T-helper 17 cell (primary cell): ENCODE results near the gene PKN1. TPM values are rescaled to one million over a fixed set of nuclear protein-coding genes. Genes with fewer than 3 reads are reported as not detected.
"Not testable (repeated sequence)": the region's sequence is repeated elsewhere in the genome, so short reads cannot be mapped to it uniquely, and the experiment has no call there.

Experiments used
- ATAC-seq: fragments of 150-1000 bp; cut with Tn5 transposase; 2 replicates; pipeline ENCODE4 v1.10.0; 2021; ENCODE audit warnings: mild to moderate bottlenecking, moderate library complexity
- DNase-seq, 3 donors: peaks; one replicate each; pipeline versions ENCODE4 v3.0.0 to v3.0.0-alpha.2; 2020 to 2021
- H3K9me3 ChIP-seq: one replicate; pipeline ENCODE4 v1.7.0; 2013; ENCODE audit warnings: low read length, mild to moderate bottlenecking; ENCODE audit not compliant: control insufficient read depth, poor library complexity, severe bottlenecking
- H3K27ac Mint-ChIP-seq: one replicate; pipeline ENCODE4 v1.8.0; 2022; ENCODE audit warnings: mild to moderate bottlenecking, moderate library complexity, mixed read lengths
- H3K27me3 Mint-ChIP-seq: one replicate; pipeline ENCODE4 v1.8.0; 2022; ENCODE audit warnings: mixed read lengths
- H3K36me3 Mint-ChIP-seq: one replicate; pipeline ENCODE4 v1.8.0; 2022; ENCODE audit warnings: low read depth, mixed read lengths
- H3K4me1 Mint-ChIP-seq: one replicate; pipeline ENCODE4 v1.8.0; 2022; ENCODE audit warnings: mild to moderate bottlenecking, mixed read lengths
- H3K4me3 Mint-ChIP-seq: one replicate; pipeline ENCODE4 v1.8.0; 2022; ENCODE audit warnings: mild to moderate bottlenecking, moderate library complexity, mixed read lengths
- total RNA-seq, 4 donors: library from RNA in 2 of 4; stranded (reverse) in 2 of 4; gene quantifications; one replicate each; pipeline ENCODE4 v1.2.3 and lab custom pipeline; 2022 to 2026

The PKN1 gene
- total RNA-seq, 2 donors from 2014 or later: 163 to 202 TPM

DNA sequence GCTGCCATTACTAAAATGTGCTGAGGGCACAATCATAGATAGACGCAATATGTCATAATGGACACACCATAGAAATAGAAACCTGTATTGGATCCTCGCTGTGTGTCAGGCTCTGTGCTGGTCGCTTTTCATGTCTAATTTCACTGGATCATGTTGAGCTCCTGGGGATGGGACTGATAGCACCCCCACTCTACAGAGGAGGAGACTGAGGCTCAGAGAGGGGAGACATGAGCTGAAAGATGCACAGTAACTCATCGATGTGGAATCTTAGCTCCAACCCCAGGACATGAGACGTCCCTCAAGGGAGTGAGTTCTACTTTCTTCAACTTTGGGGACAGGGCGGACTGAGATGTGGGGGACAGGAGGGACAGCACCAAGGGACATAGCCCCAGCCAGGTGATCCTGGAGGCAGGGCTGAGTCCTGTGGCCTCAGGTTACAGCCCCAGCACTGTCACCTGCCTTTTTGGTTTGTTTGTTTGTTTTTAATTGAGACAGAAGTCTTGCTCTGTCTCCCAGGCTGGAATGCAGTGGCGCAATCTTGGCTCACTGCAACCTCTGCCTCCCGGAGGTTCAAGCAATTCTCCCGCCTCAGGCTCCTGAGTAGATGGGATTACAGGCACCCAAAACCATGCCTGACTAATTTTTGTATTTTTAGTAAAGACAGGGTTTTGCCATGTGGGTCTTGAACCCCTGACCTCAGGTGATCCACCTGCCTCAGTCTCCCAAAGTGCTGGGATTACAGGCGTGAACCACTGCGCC is 69.4 kb downstream of the PKN1 start:
- no peaks in the 10 kb centered on the region for H3K36me3 Mint-ChIP-seq
- H3K4me3 Mint-ChIP-seq: no peak overlapping the region
- ATAC-seq (no peak), DNase-seq (no peak)
- H3K9me3 ChIP-seq: no peaks in the 10 kb centered on the region
- no peaks in the 10 kb centered on the region for H3K27me3 Mint-ChIP-seq
- H3K27ac Mint-ChIP-seq: peak overlapping the region; percentile 76
- H3K4me1 Mint-ChIP-seq: peaks cover 30% of the 10 kb centered on the region

DNA sequence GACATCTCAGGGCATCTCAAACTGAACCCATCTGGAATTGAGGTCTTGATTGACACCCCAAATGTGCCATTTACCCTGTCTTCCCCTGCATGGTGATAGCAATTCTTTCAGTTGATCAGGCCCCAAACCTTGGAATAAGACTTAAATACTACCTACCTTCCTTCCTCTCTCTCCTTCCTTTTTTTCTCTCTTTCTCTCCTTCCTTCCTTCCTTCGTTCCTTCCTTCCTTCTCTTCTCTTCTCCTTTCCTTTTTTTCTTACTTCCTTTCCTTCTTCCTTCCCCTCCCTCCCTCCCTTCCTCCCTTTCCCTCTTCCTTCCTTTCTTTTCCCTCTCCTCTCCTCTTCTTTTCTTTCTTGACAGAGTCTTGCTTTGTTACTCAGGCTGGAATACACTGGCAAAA is 70.2 kb downstream of the PKN1 start:
- H3K27ac Mint-ChIP-seq: peak overlapping the region; percentile 76
- H3K4me1 Mint-ChIP-seq: peaks cover 32% of the 10 kb centered on the region
- no peaks in the 10 kb centered on the region for H3K9me3 ChIP-seq
- DNase-seq (no peak), ATAC-seq (no peak)
- peak overlapping the region; percentile 21 for H3K4me3 Mint-ChIP-seq
- H3K27me3 Mint-ChIP-seq: no peaks in the 10 kb centered on the region
- H3K36me3 Mint-ChIP-seq: no peaks in the 10 kb centered on the region

DNA sequence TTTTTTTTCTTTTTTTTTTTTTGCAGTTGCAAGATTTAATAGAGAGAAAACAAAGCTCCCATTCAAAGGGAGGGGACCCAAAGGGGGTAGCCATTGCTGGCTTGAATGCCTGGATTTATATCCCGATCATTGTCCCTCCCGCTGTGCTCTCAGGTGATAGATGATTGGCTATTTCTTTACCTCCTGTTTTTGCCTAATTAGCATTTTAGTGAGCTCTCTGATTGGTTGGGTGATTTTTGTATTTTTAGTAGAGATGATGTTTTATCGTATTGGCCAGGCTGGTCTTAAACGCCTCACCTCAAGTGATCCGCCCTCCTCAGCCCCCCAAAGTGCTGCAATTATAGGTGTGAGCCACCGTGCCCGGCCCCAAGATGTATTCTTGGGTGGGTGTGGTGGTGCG is 71.5 kb downstream of the PKN1 start:
- not testable (repeated sequence) for H3K36me3 Mint-ChIP-seq, ATAC-seq, H3K27me3 Mint-ChIP-seq, DNase-seq, H3K27ac Mint-ChIP-seq, H3K4me3 Mint-ChIP-seq, H3K9me3 ChIP-seq
- H3K4me1 Mint-ChIP-seq: peaks cover 37% of the 10 kb centered on the region

DNA sequence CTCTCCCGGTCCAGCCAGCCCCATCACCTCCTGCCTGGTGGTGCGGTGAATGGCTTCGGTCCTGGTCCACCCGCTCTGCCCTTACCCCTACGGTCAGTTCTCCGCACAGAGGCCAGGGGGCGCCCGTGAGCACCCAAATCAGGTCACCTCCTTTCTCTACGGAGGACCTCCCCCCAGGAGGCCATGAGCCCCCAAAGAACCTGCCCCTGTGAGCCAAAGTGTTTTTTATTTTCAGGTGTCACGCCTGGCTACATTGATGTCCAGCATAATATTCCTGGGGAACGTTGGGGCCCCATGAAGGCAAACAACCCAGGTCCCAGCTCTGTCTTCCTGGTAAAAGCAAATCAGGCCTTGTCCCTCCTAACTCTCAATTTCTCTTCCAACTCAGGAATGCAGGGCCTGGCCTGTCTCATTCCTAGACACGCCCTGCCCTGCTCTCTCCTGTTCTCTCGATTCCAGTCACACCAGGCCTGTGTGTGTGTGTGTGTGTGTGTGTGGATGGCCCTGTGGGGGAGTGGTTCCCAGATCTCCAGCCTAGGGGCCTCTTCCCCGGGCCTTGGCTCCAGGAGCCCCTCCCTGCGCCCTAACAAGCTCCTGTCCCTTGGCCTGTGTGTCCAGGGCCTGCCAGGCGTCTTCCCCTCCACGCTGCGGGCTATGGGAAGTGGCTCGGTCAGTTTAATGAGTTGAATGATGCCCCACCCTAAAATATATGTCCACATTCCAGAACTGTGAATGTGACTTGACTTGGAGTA is 72.6 kb downstream of the PKN1 start:
- Mint-ChIP-seq H3K36me3 (no peaks in the 10 kb centered on the region), H3K4me1 (peaks cover 43% of the 10 kb centered on the region), H3K27me3 (no peaks in the 10 kb centered on the region), H3K4me3 (peak overlapping the region; percentile 77), H3K27ac (peak overlapping the region; percentile 98)
- no peaks in the 10 kb centered on the region for H3K9me3 ChIP-seq
- ATAC-seq (peak; percentile 50), DNase-seq (peak; percentile 60 to 71 (median 63))

DNA sequence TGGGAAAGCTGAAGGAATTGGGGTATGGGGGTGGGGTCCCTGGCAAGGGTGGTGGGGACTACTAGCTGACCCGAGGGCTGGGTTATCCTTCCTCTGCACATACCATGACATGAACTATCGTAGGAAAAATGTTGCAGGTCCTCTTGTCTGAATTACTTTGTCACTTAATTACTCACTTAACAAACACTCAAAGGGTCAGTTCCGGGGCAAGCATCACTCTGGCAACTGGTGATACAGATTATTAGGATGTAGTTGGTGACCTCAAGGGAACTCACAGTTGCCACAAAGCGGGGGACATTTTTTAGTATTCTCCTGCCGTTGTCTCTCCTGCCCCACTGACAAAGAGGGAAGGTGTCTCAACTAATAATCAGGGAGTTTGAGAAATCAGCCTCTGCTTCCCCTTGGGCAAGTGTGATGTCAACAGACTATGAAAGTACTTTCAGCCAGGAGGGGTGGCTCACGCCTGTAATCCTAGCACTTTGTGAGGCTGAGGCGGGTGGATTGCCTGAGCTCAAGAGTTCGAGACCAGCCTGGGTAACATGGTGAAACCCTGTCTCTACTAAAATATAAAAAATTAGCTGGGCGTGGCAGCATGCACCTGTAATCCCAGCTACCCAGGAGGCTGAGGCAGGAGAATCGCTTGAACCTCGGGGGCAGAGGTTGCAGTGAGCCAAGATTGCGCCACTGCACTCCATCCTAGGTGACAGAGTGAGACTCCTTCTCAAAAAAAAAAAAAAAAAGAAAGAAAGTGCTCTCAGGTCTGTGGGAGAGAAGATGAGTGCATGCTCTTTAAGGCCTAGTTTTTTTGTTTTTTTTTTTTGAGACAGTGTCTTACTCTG is 74.8 kb downstream of the PKN1 start:
- DNase-seq: no peak
- no peak for ATAC-seq
- Mint-ChIP-seq H3K36me3 (no peaks in the 10 kb centered on the region), H3K27me3 (no peaks in the 10 kb centered on the region), H3K4me1 (peaks cover 43% of the 10 kb centered on the region), H3K27ac (peak overlapping the region; percentile 98), H3K4me3 (peak overlapping the region; percentile 77)
- no peaks in the 10 kb centered on the region for H3K9me3 ChIP-seq

DNA sequence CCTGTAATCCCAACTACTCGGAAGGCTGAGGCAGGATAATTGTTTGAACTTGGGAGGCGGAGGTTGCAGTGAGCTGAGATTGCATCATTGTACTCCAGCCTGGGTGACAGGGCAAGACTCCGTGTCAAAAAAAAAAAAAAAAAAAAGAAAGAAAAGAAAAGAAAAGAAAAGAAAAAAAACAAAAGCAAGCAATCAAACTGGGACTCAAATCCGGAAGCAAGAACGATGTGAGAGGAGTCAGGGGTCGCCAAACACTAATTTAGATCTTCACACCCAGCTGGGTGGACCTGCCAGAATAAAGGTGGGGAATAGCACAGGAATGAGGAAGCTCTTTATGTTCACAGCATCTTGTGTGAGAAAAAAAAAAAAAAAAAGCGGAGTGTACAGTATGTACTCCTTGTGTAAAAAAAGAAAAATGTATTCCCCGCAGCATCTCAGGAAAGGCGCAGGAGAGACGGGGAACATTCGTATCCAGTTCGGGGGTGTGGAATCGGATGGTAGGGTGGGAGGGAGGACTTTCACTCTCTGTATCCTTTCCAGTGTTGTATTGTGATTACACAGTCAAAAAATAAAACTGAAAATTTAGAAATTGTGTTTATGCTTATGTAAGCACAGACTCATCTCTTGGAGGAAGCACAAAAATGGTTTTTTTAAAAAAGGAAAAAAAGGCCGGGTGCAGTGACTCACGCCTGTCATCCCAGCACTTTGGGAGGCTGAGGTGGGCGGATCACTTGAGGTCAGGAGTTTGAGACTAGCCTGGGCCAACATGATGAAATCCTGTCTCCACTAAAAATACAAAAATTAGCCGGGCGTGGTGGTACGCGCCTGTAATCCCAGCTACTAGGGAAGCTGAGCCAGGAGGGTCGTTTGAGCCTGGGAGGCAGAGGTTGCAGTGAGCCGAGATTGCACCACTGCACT is 77.5 kb downstream of the PKN1 start:
- peak overlapping the region; percentile 68 for H3K4me3 Mint-ChIP-seq
- H3K4me1 Mint-ChIP-seq: peaks cover 35% of the 10 kb centered on the region
- peak overlapping the region; percentile 99 for H3K27ac Mint-ChIP-seq
- no peaks in the 10 kb centered on the region for H3K9me3 ChIP-seq
- ATAC-seq (no peak), DNase-seq (no peak)
- H3K36me3 Mint-ChIP-seq: peaks cover 4% of the 10 kb centered on the region
- no peaks in the 10 kb centered on the region for H3K27me3 Mint-ChIP-seq

DNA sequence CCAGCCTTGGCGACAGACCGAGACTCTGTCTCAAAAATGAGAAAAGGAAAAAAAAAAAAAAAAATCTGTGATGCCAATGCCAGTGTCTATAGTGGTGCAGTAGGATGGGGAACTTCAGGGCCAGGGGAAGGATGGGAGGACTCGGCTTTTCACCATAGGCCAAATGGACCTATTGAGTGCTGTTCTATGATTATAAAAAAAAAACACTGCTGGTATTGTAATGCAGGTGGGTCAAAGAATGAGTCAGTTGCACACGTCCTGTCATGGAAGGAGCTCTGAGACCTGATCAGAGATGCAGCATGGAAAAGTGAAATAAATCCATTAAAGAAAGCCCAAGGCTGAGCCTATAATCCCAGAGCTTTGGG is 78.1 kb downstream of the PKN1 start:
- H3K4me1 Mint-ChIP-seq: peaks cover 35% of the 10 kb centered on the region
- H3K4me3 Mint-ChIP-seq: no peak overlapping the region
- no peaks in the 10 kb centered on the region for H3K27me3 Mint-ChIP-seq
- peak overlapping the region; percentile 99 for H3K27ac Mint-ChIP-seq
- no peaks in the 10 kb centered on the region for H3K9me3 ChIP-seq
- DNase-seq (no peak), ATAC-seq (no peak)
- peaks cover 4% of the 10 kb centered on the region for H3K36me3 Mint-ChIP-seq

DNA sequence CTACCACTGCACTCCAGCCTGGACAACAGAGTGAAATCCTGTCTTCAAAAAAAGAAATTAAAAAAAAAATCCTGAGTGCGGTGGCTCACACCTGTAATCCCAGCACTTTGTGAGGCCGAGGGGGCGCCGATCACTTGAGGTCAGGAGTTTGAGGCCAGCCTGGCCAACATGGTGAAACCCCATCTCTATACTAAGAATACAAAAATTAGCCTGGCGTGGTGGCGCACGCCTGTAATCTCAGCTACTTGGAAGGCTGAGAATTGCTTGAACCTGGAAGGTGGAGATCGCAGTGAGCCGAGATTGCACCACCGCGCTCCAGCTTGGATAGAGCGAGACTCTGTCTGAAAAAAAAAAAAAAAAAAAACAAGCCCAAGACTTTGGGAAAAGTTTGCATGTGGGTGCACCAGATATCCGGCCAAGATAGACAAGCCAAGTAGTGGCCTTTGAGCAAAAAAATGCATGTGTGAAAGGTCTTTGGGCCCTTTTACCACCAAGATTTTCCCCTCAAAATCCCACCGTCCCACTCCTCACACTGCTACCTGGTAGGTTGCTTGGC is 79.4 kb downstream of the PKN1 start:
- Mint-ChIP-seq H3K27me3 (no peaks in the 10 kb centered on the region), H3K27ac (peak overlapping the region; percentile 99), H3K36me3 (peaks cover 8% of the 10 kb centered on the region), H3K4me3 (no peak overlapping the region), H3K4me1 (peaks cover 33% of the 10 kb centered on the region)
- H3K9me3 ChIP-seq: no peaks in the 10 kb centered on the region
- ATAC-seq: no peak
- DNase-seq: no peak

DNA sequence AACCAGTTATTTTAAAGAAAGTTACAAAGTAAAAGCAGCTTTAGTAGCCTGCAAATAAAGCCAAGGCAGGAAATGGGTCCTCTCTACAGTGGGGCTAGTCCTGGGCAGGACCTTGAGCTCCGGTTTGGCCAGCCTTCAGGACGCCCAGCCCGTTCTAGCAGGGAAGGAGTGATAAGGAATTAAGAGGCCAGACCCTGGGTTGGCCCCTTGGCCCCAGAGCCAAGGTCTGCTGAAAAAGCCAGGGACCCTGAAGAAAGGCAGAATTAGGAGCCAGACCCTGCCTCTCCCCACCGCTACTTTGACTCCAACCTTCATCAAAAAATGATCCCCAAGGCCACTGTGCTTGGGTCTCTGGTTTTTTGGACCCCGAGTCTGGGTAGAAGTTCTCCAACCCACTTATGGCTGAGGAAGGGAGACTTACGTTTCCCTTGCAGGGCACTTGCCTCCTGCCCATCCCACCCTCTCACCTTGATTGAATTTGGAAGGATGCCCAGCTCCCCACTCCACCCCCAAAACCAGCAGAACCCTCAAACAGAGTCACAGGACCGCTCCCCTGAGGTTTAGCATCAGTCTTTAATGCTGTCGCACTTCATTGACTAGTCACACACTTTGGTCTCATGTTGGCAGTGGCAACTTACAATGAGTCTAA is 81.2 kb downstream of the PKN1 start:
- H3K36me3 Mint-ChIP-seq: peaks cover 8% of the 10 kb centered on the region
- no peak for DNase-seq
- H3K27me3 Mint-ChIP-seq: no peaks in the 10 kb centered on the region
- no peak for ATAC-seq
- H3K4me3 Mint-ChIP-seq: peak overlapping the region; percentile 94
- H3K27ac Mint-ChIP-seq: peak overlapping the region; percentile 99
- peaks cover 34% of the 10 kb centered on the region for H3K4me1 Mint-ChIP-seq
- H3K9me3 ChIP-seq: no peaks in the 10 kb centered on the region

DNA sequence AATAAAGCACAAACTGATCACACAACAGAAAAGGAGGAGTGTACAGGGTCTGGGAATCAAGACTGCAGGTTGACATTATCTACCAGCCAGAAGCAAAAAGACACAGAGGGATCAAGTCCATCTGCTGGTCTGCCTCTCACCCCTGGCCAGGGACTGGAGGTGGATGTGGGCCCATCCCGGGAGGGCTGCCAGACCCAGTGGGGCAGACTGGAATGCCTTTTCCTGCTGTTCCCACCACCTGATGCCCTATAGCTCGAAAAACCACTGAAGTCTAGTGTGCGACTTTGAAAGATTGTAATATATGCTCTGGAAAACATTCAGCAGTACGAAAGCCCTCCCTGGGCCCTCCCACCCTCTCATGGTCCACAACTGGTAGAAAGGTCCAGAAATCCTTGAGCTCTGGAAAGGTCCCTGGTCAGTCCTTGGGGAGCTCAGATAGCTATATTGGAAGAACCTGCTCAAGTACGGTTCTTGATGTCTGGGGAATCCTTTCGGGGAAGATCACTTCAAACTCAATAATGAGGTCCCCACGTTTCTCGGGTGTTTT is 82.5 kb downstream of the PKN1 start:
- DNase-seq (no peak), ATAC-seq (no peak)
- H3K9me3 ChIP-seq: no peaks in the 10 kb centered on the region
- H3K4me3 Mint-ChIP-seq: peak overlapping the region; percentile 94
- peaks cover 8% of the 10 kb centered on the region for H3K36me3 Mint-ChIP-seq
- peaks cover 36% of the 10 kb centered on the region for H3K4me1 Mint-ChIP-seq
- peak overlapping the region; percentile 99 for H3K27ac Mint-ChIP-seq
- no peaks in the 10 kb centered on the region for H3K27me3 Mint-ChIP-seq

DNA sequence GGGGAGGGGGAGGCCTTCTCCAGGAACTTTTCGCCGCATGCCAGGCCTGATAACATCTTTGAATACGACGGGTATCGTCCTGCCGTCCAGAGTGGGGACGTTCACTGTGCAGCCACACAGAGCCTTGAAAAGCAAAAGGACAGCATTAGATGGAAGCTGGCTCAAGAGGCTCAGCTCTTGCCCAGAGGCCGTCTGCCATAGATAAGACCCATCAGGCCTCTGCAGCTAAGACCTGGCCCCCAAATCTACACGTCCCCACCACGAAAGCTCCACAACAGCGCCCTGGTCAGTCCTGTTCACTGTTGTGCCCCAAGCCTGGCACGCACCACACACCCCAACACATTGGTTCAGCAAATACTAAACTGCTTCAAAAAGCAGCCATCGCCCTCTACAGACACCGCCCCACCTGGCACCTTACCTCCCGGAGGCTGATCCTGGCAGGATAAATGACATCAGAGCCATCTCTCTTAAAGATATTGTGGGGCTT is 83.0 kb downstream of the PKN1 start:
- Mint-ChIP-seq H3K4me3 (peak overlapping the region; percentile 94), H3K36me3 (peaks cover 8% of the 10 kb centered on the region), H3K27me3 (no peaks in the 10 kb centered on the region), H3K27ac (peak overlapping the region; percentile 99), H3K4me1 (peaks cover 36% of the 10 kb centered on the region)
- no peak for ATAC-seq
- no peaks in the 10 kb centered on the region for H3K9me3 ChIP-seq
- DNase-seq: no peak
